Stimulated activated CD4-positive, alpha-beta T cell treated with anti-CD3 and anti-CD28 coated beads, Interleukin-15, amount 100 ng/mL, for 1 hour (primary cell): Measurements from ENCODE around the gene MAPK8.

Experiments
- DNase-seq, 2 donors: peaks; one replicate each; pipeline ENCODE4 v3.0.0-alpha.2; 2020; ENCODE audit warnings: low read depth in 1 of 2, low spot score in 1 of 2

The MAPK8 gene

GRCh38 chr10:48291190-48291589, 15.3 kb upstream of the MAPK8 start:
- DNase-seq: no peak

GRCh38 chr10:48292616-48293015, 13.9 kb upstream of the MAPK8 start:
- DNase-seq: no peak

- no peak for DNase-seq
Observed at GRCh38 chr10:48294431-48294830, 12.0 kb upstream of the MAPK8 start.

- no peak for DNase-seq
Observed at GRCh38 chr10:48296576-48297098, 9.8 kb upstream of the MAPK8 start.

- no peak for DNase-seq
Observed at GRCh38 chr10:48299066-48299465, 7.4 kb upstream of the MAPK8 start.

- no peak for DNase-seq
Observed at GRCh38 chr10:48299692-48300091, 6.8 kb upstream of the MAPK8 start.

- no peak for DNase-seq
Observed at GRCh38 chr10:48300556-48300955, 5.9 kb upstream of the MAPK8 start.

- no peak for DNase-seq
Observed at GRCh38 chr10:48302515-48303476, 3.7 kb upstream of the MAPK8 start.

GRCh38 chr10:48305905-48306264, 592 bp upstream of the MAPK8 start:
- DNase-seq: no peak

GRCh38 chr10:48306870-48307710, 613 bp downstream of the MAPK8 start:
- peak; percentile 45 to 52 for DNase-seq

- no peak for DNase-seq
Observed at GRCh38 chr10:48307711-48308018, 1.2 kb downstream of the MAPK8 start.

GRCh38 chr10:48309711-48310226, 3.3 kb downstream of the MAPK8 start:
- no peak for DNase-seq

- DNase-seq: no peak
Observed at GRCh38 chr10:48314107-48314506, 7.6 kb downstream of the MAPK8 start.

- no peak for DNase-seq
Observed at GRCh38 chr10:48316236-48316635, 9.8 kb downstream of the MAPK8 start.

- no peak for DNase-seq
Observed at GRCh38 chr10:48317321-48317990, 11.0 kb downstream of the MAPK8 start.

GRCh38 chr10:48322017-48322416, 15.5 kb downstream of the MAPK8 start:
- DNase-seq: no peak

GRCh38 chr10:48324580-48324979, 18.1 kb downstream of the MAPK8 start:
- DNase-seq: no peak

GRCh38 chr10:48330269-48330668, 23.8 kb downstream of the MAPK8 start:
- no peak for DNase-seq

- DNase-seq: no peak
Observed at GRCh38 chr10:48331436-48331835, 25.0 kb downstream of the MAPK8 start.

GRCh38 chr10:48332166-48332870, 25.8 kb downstream of the MAPK8 start:
- no peak for DNase-seq

GRCh38 chr10:48332871-48333216, 26.4 kb downstream of the MAPK8 start:
- no peak for DNase-seq
